T-helper 22 cell (primary cell): ENCODE data around the gene CARNS1.
"Not testable (repeated sequence)": the region's sequence is repeated elsewhere in the genome, so short reads cannot be mapped to it uniquely, and the experiment has no call there.

Experiments
- DNase-seq: peaks from one replicate; pipeline ENCODE4 v3.0.0-alpha.2; 2020; ENCODE audit warnings: low read depth

The CARNS1 gene

DNA sequence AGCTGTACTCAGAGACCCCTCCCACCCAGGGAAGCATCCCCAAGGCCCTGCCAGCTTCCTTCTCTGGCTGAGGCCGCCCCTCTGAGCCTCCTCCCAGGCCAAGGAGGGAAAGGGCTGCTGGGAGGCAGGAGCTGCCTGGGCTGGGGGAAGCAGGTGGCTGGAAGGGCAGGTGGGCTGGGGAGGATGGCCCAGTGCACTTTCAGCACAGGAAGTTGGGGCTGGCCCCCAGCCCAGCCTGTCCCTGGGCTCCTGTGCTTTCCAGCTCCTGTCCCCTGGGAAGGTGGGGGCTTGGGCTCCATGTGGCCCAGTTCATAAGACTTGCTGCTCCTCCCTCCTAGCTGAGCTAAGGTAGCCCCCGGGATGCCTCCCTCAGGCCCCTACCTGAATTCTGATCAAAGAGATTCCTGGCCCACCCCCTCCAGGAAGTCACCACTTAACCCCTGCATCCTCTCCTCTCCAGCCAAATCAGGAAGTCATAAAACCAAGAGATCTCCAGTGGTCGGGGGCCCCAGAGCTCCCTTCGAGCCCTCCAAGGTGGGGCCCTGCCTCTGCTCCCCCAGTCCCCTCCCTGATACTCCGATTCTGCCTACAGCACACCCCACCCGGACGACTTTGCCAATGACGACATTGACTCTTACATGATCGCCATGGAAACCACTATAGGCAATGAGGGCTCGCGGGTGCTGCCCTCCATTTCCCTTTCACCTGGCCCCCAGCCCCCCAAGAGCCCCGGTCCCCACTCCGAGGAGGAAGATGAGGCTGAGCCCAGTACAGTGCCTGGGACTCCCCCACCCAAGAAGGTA is 18.7 kb upstream of the CARNS1 start:
- DNase-seq: no peak

DNA sequence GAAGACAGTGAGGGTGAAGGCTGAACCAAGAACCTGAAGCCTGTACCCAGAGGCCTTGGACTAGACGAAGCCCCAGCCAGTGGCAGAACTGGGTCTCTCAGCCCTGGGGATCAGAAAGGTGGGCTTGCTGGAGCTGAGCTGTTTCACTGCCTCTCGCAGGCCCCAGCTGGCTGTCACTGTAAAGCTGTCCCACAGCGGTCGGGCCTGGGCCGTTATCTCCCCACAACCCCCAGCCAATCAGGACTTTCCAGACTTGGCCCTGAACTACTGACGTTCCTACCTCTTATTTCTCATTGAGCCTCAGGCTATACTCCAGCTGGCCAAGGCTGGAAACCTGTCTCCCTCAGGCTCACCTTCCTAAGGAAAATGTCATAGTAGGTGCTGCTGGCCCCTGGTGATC is 17.9 kb upstream of the CARNS1 start:
- no peak for DNase-seq

DNA sequence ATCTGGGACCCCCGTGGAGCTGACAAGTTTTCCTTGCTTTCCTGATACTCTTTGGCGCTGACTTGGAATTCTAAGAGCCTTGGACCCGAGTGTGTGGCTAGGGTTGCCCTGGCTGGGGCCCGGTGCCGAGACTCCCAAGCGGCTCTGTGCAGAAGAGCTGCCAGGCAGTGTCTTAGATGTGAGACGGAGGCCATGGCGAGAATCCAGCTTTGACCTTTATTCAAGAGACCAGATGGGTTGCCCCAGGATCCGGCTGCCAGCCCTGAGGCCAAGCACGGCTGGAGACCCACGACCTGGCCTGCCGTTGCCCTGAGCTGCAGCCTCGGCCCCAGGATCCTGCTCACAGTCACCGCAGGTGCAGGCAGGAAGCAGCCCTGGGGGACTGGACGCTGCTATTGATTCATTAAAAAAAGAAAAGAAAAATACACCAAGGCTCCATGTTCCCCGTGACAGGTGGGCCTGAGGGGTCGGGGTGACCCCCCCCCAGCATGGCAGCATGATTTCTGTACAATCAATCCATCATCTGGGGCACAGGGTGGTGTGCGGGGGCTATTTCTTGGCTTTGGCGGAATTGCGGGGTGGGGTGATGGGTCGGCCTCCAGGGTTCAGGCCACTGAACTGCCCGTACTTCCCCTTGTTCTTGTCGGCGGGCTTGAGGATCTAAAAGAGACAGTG is 17.4 kb upstream of the CARNS1 start:
- DNase-seq: no peak

GRCh38 chr11:67398661-67399563 is 16.6 kb upstream of the CARNS1 start:
- DNase-seq: no peak

GRCh38 chr11:67400251-67400941 is 15.1 kb upstream of the CARNS1 start:
- DNase-seq: no peak

DNA sequence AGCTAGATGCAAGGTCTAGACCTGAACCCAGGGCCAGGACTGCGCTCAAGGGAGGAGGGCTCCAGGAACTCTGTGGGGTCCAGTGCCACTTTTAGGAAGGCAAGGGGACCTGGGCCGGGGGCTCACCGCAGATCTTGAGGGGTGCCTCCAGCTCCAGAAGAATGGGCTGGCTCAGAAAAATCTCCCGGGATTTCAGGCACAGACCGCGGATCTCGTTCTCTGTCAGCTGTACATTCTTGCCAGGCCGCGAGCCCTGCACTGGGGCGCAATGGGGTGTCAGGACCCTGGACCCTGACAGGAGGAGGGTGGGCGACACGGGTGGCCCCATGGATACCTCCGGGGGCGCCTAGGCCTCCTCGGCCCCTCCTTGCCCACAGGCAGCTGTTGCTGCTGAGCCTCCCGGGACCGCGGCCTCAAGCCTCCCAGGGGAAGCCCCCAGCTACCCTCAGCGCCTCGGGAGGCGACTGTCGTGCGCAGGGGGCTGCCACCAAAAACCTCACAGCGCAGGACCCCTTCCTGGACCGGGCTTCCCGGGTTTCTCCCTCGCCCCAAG is 14.5 kb upstream of the CARNS1 start:
- DNase-seq: no peak

GRCh38 chr11:67401495-67402191 is 13.8 kb upstream of the CARNS1 start, which contains the start of gene PPP1CA:
TSS of gene PPP1CA (minus strand) at chr11:67401858. CDS start at chr11:67401782, 76 bp downstream.
- peak; percentile 84 for DNase-seq

DNA sequence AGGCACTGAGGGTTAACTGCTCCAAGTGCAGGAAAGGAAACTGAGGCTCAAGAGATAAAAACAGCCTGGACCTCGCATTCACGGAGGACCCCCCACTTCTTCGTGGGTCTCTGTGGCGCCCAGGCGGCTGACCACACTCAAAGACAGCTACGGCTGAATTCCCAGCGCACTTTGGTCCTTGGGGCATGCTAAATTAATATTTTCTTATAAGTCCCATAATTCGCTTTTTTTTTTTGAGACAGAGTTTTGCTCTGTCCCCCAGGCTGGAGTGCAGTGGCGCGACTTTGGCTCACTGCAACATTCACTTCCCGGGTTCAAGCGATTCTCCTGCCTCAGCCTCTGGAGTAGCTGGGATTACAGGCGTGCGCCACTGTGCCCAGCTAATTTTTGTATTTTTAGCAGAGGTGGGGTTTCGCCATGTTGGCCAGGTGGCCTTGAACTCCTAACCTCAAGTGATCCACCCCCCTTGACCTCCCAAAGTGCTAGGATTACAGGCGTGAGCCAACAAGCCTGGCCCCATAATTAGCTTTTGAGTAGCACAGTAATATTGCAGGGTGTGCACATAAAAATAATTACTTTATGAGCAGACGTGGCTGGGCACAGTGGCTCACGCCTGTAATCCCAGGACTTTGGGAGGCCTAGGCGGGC is 13.2 kb upstream of the CARNS1 start:
- not testable (repeated sequence) for DNase-seq

DNA sequence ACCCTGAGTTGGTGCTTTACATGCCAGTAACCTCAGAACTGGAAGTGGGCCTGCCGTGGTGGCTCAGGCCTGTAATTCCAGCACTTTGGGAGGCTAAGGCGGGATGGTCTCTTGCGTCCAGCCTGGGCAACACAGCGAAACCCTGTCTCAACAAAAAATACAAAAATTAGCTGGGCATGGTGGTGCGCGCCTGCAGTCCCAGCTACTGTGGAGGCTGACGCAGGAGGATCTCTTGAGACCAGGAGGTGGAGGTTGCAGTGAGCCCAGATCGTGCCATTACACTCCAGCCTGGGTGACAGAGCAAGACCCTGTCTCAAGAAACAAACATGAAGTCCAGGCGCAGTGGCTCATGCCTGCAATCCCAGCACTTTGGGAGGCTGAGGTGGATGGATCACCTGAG is 12.4 kb upstream of the CARNS1 start:
- not testable (repeated sequence) for DNase-seq

- peak; percentile 43 for DNase-seq
These were observed 10.8 kb upstream of the CARNS1 start for GRCh38 chr11:67404515-67405195.

- no peak for DNase-seq
These were observed 10.3 kb upstream of the CARNS1 start for GRCh38 chr11:67405196-67405567.

- DNase-seq: no peak
These were observed 9.7 kb upstream of the CARNS1 start for GRCh38 chr11:67405688-67406339.

- no peak for DNase-seq
These were observed 9.0 kb upstream of the CARNS1 start for GRCh38 chr11:67406420-67406968.

DNA sequence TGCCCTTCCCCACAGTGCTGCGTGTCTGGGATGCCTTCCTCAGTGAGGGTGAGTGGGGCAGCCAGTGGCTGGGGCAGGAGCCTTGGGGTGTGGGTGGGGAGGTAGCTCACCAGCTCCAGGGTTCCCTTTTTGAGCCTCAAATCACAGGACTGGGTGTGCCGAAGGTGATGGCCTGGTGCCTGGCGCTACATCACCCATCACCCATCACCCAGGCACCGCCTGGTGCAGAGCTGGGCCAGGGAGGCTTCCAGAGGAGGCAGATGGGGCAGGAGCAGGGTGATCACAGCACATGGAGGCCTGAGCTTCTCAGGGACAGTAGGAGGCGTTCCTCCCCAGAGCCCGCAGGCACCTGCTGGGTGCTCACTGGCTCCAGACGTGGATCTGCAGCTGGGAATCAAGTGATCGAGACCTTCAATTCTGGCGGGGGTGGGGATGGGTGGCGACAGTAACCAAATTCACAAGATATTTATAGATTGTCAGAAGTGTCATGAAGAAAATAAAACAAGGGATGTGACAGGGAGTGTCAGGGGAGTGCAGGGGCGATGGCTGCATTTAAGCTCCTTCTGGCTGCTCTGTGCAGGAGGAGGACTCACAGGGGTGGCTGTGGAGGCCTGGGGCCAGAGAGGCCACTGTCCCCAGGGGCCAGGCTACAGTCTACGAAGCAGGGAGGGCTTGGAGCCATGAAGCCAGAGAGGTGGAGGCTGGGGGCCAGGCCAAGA is 8.3 kb upstream of the CARNS1 start:
- DNase-seq: no peak

DNA sequence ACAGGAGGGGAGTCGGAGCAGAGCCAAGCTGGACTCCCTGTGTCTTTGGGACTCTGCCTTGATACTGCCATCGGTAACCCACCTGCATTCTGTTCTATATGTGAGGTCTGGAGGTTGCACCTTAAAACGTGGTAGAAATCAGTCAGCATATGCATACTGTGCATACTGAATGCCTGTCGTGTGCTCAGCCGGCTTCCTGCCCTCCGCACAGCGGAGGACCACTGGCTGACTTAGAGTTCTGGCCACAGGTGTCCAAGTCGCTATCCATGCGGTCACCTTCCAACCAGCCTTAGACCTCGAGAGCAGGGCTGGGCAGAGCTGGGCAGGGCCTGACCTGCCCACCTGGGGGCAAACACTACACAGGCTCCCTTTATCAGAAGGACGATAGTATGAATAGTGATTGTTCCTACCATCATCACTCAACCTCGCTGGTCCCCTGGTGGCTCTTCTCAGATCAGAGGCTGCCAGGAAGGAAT is 7.8 kb upstream of the CARNS1 start:
- DNase-seq: no peak

DNA sequence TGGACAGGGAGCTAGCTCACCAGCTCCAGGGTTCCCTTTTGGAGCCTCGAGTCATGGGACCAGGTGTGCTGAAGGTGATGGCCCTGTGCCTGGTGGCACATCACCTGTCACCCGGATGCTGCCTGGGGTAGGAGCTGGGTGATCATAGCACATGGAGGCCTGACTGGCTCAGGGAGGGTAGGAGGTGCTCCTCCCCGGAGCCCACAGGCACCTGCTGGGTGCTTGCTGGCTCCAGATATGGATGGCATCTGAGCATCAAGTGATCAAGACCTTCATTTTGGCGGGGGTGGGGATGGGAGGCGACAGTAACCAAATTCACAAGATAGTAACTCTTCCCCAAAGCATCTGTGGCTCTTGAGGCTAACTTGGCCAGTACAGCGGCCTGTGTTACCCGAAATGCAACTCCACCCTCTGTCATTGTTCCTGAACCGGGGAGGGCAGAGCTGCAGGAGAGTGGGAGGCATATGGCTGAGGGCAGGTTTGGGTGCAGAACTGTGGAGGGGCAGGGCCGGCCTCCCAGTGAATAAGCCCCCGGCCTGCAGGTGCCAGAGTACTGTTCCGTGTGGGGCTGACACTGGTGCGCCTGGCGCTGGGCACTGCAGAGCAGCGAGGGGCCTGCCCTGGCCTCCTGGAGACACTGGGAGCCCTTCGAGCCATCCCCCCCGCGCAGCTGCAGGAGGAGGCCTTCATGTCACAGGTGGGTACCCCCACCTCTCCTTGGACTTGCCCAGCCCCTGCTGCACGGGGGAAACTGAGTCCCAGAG is 6.9 kb upstream of the CARNS1 start:
- DNase-seq: no peak

DNA sequence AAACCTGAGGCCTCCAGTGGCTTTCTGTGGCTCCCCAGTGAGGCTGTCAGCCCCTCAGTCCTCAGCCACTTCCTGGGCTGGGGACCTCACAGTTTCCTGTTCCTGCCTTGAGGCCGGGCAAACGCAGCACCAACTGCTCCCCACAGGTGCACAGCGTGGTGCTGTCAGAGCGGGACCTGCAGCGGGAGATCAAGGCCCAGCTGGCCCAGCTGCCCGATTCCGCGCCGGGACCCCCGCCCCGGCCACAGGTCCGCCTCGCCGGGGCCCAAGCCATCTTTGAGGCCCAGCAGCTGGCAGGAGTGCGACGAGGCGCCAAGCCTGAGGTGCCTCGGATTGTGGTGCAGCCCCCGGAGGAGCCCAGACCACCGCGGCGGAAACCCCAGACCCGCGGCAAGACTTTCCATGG is 6.2 kb upstream of the CARNS1 start:
- peak; percentile 64 for DNase-seq
